HG02798 (cell line): Measurements from ENCODE around the gene NTRK1.
"Not testable (repeated sequence)": the region's sequence is repeated elsewhere in the genome, so short reads cannot be mapped to it uniquely, and the experiment has no call there.

ENCODE experiments used
- ATAC-seq: cut with Tn5 transposase; IDR thresholded peaks from one replicate; pipeline ENCODE4 v1.9.1; 2021; ENCODE audit warnings: mild to moderate bottlenecking; ENCODE audit not compliant: unreplicated experiment, poor library complexity

Gene NTRK1

GRCh38 chr1:156910309-156910782, 49.7 kb downstream of the NTRK1 start:
- no peak for ATAC-seq

DNA sequence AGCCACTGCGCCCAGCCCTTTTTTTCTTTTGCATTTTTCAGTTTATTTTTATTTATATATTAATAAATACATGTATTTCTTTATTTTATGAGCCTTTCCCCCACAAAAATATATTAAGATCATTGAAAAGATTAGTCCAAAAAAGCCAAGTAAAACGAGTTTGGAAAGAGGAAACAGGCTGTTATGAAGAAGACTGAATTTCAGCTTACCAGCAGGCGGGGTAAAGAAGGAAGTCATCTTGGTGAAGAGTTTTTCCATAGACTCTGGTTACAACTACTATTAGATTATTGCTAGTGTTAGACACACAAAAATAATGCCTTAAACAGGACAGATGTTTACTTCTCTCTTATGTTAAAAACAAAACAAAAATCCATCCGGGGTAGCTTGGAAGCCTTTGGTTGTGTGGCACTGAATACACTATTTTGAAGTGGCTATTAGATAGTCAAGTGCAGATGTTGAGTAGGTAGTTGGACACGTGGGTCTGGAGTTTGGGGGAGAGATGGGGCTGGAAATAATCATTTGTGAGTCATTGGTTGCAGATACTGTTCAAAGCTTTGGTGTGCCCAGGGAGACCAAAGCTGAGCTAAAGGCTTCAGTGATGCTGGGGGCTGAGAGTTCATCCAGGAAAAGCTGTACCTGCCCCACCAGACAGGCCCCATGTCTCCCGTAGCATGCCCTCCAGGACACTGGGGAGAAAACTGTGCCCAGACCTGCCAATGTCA, 51.1 kb downstream of the NTRK1 start:
- ATAC-seq: no peak

DNA sequence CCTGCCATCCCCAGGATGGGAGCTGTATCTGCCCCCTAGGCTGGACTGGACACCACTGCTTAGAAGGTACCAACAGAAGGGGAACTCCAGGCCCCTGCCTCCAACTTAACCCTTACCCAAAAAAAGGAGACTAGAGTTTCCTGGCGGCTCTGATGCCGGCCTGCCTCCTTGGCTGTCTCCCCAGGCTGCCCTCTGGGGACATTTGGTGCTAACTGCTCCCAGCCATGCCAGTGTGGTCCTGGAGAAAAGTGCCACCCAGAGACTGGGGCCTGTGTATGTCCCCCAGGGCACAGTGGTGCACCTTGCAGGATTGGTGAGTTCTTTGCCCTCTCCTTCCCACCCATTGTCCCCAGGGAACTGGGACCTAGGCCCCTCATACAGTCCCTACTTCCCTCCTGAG, 51.6 kb downstream of the NTRK1 start:
- ATAC-seq: no peak

- ATAC-seq: no peak
Observed at GRCh38 chr1:156912861-156913808, 52.5 kb downstream of the NTRK1 start.

- ATAC-seq: no peak
Observed at GRCh38 chr1:156913809-156914387, 53.2 kb downstream of the NTRK1 start.

DNA sequence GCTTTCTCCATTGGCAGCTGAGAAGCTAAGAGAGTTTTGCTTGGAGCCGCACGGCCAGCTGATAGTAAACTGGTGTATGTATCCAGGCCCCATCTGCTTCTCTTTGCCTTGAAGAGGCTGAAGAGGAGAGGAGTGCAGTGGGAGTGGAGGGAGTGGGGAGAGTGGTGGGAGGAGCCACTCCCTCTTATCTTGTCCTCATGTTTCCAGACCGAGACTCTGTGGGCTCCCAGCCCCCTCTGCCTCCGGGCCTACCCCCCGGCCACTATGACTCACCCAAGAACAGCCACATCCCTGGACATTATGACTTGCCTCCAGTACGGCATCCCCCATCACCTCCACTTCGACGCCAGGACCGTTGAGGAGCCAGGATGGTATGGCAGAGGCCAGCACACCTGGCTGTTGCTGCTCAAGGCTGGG, 53.8 kb downstream of the NTRK1 start:
- ATAC-seq: no peak

GRCh38 chr1:156920233-156921052, 59.8 kb downstream of the NTRK1 start, which contains the start of gene LRRC71:
LRRC71 (plus strand) TSS chr1:156920632; CDS start chr1:156920804, 172 bp downstream.
- ATAC-seq: no peak

DNA sequence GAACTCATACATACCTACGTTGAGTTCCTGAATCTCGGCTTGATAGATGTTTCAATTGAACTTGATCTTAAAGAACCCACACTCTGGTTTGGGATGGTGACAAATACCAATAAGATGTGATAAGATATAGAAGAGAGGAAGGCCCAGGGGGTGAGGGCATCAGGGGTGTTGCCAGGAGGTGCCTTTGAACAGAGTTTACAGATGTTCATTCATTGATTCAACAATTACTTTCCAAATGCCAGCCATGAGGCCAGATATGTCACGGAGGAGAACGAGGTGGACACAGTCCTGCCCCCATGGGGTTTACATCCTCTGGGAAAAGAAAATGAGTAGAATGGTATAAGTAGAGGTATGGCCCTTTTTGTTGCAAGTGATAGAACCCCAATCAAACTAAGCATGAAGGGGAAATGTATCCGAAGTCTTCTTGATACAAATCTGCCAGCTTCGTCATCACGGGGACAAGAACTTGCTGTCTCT, 60.4 kb downstream of the NTRK1 start:
- no peak for ATAC-seq

GRCh38 chr1:156922986-156923669, 62.5 kb downstream of the NTRK1 start:
- no peak for ATAC-seq

DNA sequence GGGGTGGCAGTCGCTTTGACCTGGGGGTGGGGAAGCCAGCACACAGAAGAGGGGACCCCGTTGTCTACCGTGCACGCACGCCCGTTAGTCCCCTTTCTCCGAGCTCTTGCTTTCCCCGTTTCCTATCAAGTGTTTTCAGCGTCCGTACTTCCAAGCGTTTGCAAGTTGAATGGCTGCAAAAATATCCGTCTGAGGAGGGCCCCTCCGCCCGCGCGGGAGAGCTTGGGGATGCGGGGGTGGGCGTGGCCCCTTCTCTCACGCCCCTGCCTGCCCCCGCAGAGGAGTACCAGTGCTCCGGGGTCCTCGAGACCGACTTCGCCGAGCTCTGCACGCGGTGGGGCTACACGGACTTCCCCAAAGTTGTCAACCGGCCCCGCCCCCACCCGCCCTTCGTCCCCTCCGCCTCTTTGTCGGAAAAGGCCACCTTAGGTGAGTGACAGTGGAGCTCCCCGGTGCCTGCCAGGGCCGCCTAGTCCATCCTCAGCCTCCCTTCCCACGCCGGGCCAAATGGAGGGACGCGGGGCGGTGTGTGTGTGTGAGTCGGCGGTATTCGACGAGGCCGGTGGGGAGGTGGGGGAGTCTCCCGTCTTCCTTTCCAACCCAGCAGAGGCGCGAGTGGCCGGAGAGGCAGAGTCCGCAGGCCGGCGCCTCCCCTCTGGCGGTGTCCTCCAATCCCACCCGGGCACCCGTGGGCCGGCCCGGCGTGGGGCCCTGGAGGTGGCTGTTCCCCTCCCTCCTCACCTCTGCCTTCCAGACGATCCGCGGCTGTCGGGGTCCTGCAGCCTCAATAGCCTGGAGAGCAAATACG, 63.2 kb downstream of the NTRK1 start:
- ATAC-seq: no peak

DNA sequence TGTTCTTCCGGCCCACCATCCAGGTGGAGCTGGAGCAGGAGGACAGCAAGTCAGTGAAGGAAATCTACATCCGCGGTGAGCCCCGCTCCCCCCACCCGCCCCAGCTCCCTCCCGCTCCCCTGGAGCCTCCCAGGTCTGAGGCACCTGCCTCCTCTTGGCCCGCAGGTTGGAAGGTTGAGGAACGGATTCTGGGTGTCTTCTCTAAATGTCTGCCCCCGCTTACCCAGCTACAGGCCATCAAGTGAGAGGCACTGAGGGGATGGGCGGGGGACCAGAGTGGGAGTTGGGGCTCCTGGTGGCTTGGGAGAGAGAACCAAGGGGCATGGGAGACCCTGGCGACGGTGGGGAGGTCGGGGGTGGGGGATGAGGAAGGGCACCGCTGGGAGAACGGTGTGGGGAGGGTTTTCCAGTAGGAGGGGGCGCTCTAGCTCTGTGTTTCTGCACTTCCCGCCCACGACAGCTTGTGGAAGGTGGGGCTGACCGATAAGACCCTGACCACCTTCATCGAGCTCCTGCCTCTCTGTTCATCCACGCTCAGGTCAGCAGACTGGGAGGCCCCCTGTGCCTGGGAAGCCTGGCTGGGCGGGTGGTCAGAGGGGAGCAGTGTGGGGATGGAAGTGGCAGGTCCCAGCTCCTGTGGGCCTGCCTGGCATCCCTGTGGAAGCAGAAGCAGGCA, 64.0 kb downstream of the NTRK1 start:
- ATAC-seq: no peak

DNA sequence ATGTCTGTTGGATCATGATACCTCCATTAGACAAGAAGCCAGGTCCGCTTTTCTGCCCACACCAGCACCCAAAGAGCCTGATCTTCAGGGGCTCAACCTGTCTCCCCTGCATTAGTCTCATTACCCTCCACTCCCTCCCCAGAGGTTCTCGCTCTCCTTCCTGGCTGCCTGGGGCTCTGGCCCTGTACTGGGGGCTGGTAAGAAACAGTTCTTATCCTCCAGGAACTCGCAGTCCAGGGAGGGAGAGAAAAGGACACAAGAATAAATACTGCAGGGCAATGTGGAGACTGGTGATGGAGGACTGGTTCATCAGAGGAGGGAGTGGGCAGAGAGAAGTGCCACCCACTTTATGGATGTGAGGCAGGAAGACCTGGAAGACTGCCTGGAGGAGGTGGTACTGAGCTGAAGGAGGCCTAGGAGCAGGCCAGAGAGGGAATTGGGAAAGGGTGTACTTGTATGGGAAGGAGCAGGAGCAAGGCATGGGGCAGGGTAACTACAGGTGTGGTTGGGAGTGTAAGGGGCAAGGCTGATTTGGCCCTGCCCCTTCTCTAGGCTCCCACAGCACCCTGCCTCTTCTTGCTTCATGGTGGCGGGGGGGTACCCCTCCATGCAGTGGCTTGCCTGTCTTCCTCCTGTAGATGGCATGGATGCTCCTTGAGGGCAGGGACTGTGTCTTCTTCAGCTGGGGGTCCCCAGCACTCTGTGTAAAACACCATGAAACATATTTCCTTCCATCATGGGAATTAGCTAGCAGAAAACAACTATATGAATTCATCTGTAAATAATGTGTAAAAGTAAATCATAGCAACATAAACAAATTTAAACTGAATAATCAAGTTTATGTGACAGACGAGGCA, 64.7 kb downstream of the NTRK1 start:
- no peak for ATAC-seq

GRCh38 chr1:156926175-156926574, 65.5 kb downstream of the NTRK1 start:
- ATAC-seq: no peak

- ATAC-seq: not testable (repeated sequence)
Observed at GRCh38 chr1:156926695-156927094, 66.0 kb downstream of the NTRK1 start.

DNA sequence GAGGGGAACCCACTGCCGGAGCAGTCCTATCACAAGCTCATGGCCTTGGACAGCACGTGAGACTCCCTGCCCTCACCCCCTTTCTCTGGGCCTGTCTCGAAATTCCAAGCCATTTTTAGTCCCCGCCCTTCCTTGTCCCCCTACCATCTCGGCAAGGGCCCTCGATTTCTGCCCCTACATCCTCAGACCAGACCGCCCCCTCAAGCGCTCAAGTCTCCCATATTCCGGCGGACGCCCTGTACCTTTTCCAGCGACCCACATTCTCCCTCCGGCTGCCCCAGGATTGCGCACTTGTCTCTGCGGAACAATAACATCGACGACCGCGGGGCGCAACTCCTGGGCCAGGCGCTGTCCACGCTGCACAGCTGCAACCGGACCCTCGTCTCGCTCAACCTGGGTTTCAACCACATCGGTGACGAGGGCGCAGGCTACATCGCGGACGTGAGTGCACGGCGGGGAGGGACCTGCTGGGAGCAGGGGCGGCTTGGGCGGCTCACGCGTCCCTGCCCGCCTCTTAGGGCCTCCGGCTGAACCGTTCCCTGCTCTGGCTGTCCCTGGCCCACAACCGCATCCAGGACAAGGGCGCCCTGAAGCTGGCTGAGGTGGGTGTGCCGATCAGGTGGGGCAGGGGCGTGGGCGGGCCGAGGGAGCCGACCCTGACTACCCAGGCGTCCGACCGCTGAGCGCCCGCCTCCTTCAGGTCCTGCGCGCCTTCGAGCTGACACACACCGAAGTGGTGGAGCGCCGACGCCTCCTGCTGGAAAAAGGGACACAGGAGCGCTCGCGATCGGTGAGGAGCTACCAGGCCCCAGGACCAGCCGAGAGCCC, 66.8 kb downstream of the NTRK1 start:
- ATAC-seq: peak; percentile 44

GRCh38 chr1:156928043-156928602, 67.5 kb downstream of the NTRK1 start:
- ATAC-seq: no peak
